ENCODE results near the gene ZBTB39.
"Not testable (repeated sequence)": the region's sequence is repeated elsewhere in the genome, so short reads cannot be mapped to it uniquely, and the experiment has no call there.

Gene ZBTB39

GRCh38 chr12:56977361-56977760 lies 29.0 kb downstream of the ZBTB39 start:
- not testable (repeated sequence) for DNase-seq

- DNase-seq, result not testable (repeated sequence)
Measured at GRCh38 chr12:56974224-56974623, 32.1 kb downstream of the ZBTB39 start.

- not testable (repeated sequence) for DNase-seq
Measured at GRCh38 chr12:56968910-56969309, 37.4 kb downstream of the ZBTB39 start.

GRCh38 chr12:56965997-56966642 lies 40.2 kb downstream of the ZBTB39 start:
- not testable (repeated sequence) for DNase-seq

GRCh38 chr12:56965124-56965523 lies 41.2 kb downstream of the ZBTB39 start:
- not testable (repeated sequence) for DNase-seq

GRCh38 chr12:56963557-56963956 lies 42.8 kb downstream of the ZBTB39 start:
- not testable (repeated sequence) for DNase-seq

GRCh38 chr12:56962247-56962646 lies 44.1 kb downstream of the ZBTB39 start:
- not testable (repeated sequence) for DNase-seq

- DNase-seq, result no peak
Measured at GRCh38 chr12:56958422-56958821, 47.9 kb downstream of the ZBTB39 start.

- DNase-seq, result no peak
Measured at GRCh38 chr12:56957229-56958052, 48.9 kb downstream of the ZBTB39 start, which contains the start of gene RDH16. TSS of gene RDH16 (minus strand) at chr12:56957608. CDS start at chr12:56957462, 146 bp downstream.

- DNase-seq, result no peak
Measured at GRCh38 chr12:56955631-56956256, 50.6 kb downstream of the ZBTB39 start.

- DNase-seq, result no peak
Measured at GRCh38 chr12:56954958-56955355, 51.4 kb downstream of the ZBTB39 start.

- DNase-seq, result no peak
Measured at GRCh38 chr12:56954057-56954957, 52.0 kb downstream of the ZBTB39 start.

- no peak for DNase-seq
Measured at GRCh38 chr12:56953314-56953713, 53.0 kb downstream of the ZBTB39 start.

GRCh38 chr12:56951582-56952339 lies 54.6 kb downstream of the ZBTB39 start:
- no peak for DNase-seq

GRCh38 chr12:56948881-56949280 lies 57.5 kb downstream of the ZBTB39 start:
- DNase-seq, result no peak
